ENCODE measurements around the gene SLC9A9. TPM values are rescaled to one million over a fixed set of nuclear protein-coding genes. Genes with fewer than 3 reads are reported as not detected.

The SLC9A9 gene
- total RNA-seq, 1 donor: 3.5 TPM

GRCh38 chr3:143216709-143217182 lies 631.5 kb downstream of the SLC9A9 start:
- peak; percentile 49 for DNase-seq (ENCODE audit: low read depth)
- TF ChIP-seq CTCF (IDR thresholded peaks at IDR 0.05; ENCODE audit: insufficient read depth, low read depth, low read length): no peak
- H3K4me3 ChIP-seq (ENCODE audit: low read depth, low read length): no peak overlapping the region

Other genes with a start within 250 kb of the SLC9A9 start
- 28.0 and 44.9 TPM in 2 replicates for gene DIPK2A, start 123.4 kb upstream of the SLC9A9 start, total RNA-seq